Stimulated activated CD8-positive, alpha-beta memory T cell treated with anti-CD3 and anti-CD28 coated beads, Interleukin-7, amount 100 ng/mL, for 48 hours (primary cell): ENCODE data around the gene GPR61.

ENCODE experiments used
- DNase-seq, 2 donors: peaks; one replicate each; pipeline ENCODE4 v3.0.0-alpha.2; 2020; ENCODE audit warnings: low read depth in 1 of 2; ENCODE audit errors: extremely low read depth in 1 of 2

Gene GPR61

GRCh38 chr1:109539676-109540075 lies at the start of gene GPR61:
Gene GPR61, plus strand, starts transcription at chr1:109539872. Its CDS starts 3,151 bp downstream, at chr1:109543023.
- no peak for DNase-seq

GRCh38 chr1:109490029-109490933 lies 49.4 kb upstream of the GPR61 start:
- peak in 1 of 2 donors; percentile 30 for DNase-seq

- no peak for DNase-seq
These were observed 48.8 kb upstream of the GPR61 start for GRCh38 chr1:109490934-109491302.

GRCh38 chr1:109491372-109491771 lies 48.3 kb upstream of the GPR61 start:
- no peak for DNase-seq

GRCh38 chr1:109492779-109493178 lies 46.9 kb upstream of the GPR61 start:
- no peak for DNase-seq

- no peak for DNase-seq
These were observed 46.4 kb upstream of the GPR61 start for GRCh38 chr1:109493227-109493626.

GRCh38 chr1:109493805-109494539 lies 45.7 kb upstream of the GPR61 start, which contains the start of gene CYB561D1:
Gene CYB561D1, plus strand, starts transcription at chr1:109494094. Its CDS starts 46 bp downstream, at chr1:109494140.
- peak; percentile 76 to 80 for DNase-seq

- no peak for DNase-seq
These were observed 43.9 kb upstream of the GPR61 start for GRCh38 chr1:109495738-109496137.

GRCh38 chr1:109497449-109498160 lies 42.1 kb upstream of the GPR61 start:
- DNase-seq = no peak

- DNase-seq = no peak
These were observed 41.4 kb upstream of the GPR61 start for GRCh38 chr1:109498161-109498801.

- no peak for DNase-seq
These were observed 40.6 kb upstream of the GPR61 start for GRCh38 chr1:109499081-109499480.

GRCh38 chr1:109499661-109500536 lies 39.8 kb upstream of the GPR61 start:
- DNase-seq = peak in 1 of 2 donors; percentile 50

GRCh38 chr1:109500941-109501381 lies 38.7 kb upstream of the GPR61 start:
- no peak for DNase-seq

- no peak for DNase-seq
These were observed 37.9 kb upstream of the GPR61 start for GRCh38 chr1:109501644-109502363.

- DNase-seq = no peak
These were observed 37.3 kb upstream of the GPR61 start for GRCh38 chr1:109502364-109502851.

GRCh38 chr1:109503935-109504334 lies 35.7 kb upstream of the GPR61 start:
- DNase-seq = no peak

- no peak for DNase-seq
These were observed 34.7 kb upstream of the GPR61 start for GRCh38 chr1:109504974-109505373.

- DNase-seq = no peak
These were observed 31.4 kb upstream of the GPR61 start for GRCh38 chr1:109508001-109508872.
